MM.1S (cell line): ENCODE results near the gene SEPHS2.
"Not testable (repeated sequence)": the region's sequence is repeated elsewhere in the genome, so short reads cannot be mapped to it uniquely, and the experiment has no call there.

Experiments
- DNase-seq: peaks from one replicate; pipeline ENCODE4 v3.0.0-alpha.2; 2015
- H2AFZ ChIP-seq: fragments of 300-600 bp; sonication (generic); 2 replicates; pipeline ENCODE4 v1.6.0; 2016; ENCODE audit warnings: antibody characterized with exemption, low read length
- H3F3A ChIP-seq: fragments of 300-600 bp; sonication (generic); 2 replicates; pipeline ENCODE4 v1.6.1; 2016; ENCODE audit warnings: mild to moderate bottlenecking, antibody characterized with exemption, low read length, moderate library complexity, mixed read lengths; ENCODE audit not compliant: insufficient read depth
- H3K27ac ChIP-seq: fragments of 300-600 bp; sonication (generic); 2 replicates; pipeline ENCODE4 v1.5.1; 2016; ENCODE audit warnings: mild to moderate bottlenecking, low read length
- H3K27me3 ChIP-seq: fragments of 300-600 bp; sonication (generic); replicated peaks from 2 replicates; pipeline ENCODE4 v1.6.0; 2016; ENCODE audit warnings: low read length; ENCODE audit not compliant: insufficient read depth
- H3K36me3 ChIP-seq: fragments of 300-600 bp; sonication (generic); replicated peaks from 2 replicates; pipeline ENCODE4 v1.6.1; 2016; ENCODE audit warnings: mild to moderate bottlenecking, low read length, mixed read lengths; ENCODE audit not compliant: insufficient read depth
- H3K4me1 ChIP-seq: fragments of 300-600 bp; sonication (generic); 2 replicates; pipeline ENCODE4 v1.6.1; 2016; ENCODE audit warnings: low read length, mixed read lengths
- H3K4me2 ChIP-seq: fragments of 300-600 bp; sonication (generic); 2 replicates; pipeline ENCODE4 v1.6.0; 2016; ENCODE audit warnings: low read depth, low read length
- H3K4me3 ChIP-seq: fragments of 300-600 bp; sonication (generic); 2 replicates; pipeline ENCODE4 v1.5.1; 2016; ENCODE audit warnings: low read length, mixed read lengths
- H3K79me2 ChIP-seq: fragments of 300-600 bp; sonication (generic); 2 replicates; pipeline ENCODE4 v1.6.1; 2016; ENCODE audit warnings: mixed run types, low read length, mixed read lengths
- H3K9ac ChIP-seq: fragments of 300-600 bp; sonication (generic); 2 replicates; pipeline ENCODE4 v1.6.1; 2016; ENCODE audit warnings: low read length, mixed read lengths
- H3K9me2 ChIP-seq: fragments of 300-600 bp; sonication (generic); replicated peaks from 2 replicates; pipeline ENCODE4 v1.6.1; 2016; ENCODE audit warnings: mild to moderate bottlenecking, low read length, mixed read lengths; ENCODE audit not compliant: insufficient read depth
- H3K9me3 ChIP-seq: fragments of 300-600 bp; sonication (generic); replicated peaks from 2 replicates; pipeline ENCODE4 v1.6.1; 2016; ENCODE audit warnings: mild to moderate bottlenecking, low read length, mixed read lengths; ENCODE audit not compliant: insufficient read depth
- H4K20me1 ChIP-seq: fragments of 300-600 bp; sonication (generic); 2 replicates; pipeline ENCODE4 v1.6.1; 2016; ENCODE audit warnings: mild to moderate bottlenecking, low read length, moderate library complexity, mixed read lengths; ENCODE audit not compliant: insufficient read depth
- EZH2 ChIP-seq: fragments of 300-600 bp; sonication (generic); optimal IDR thresholded peaks from 2 replicates; pipeline ENCODE3; 2017; ENCODE audit warnings: low read depth, mild to moderate bottlenecking, antibody characterized with exemption, low read length, mixed read lengths
- EZH2phosphoT487 ChIP-seq: fragments of 300-600 bp; sonication (generic); IDR thresholded peaks from 2 replicates; pipeline ENCODE4 v1.6.1; 2018; ENCODE audit warnings: antibody characterized with exemption, low read length
- TF ChIP-seq, protein P1 (sequence below): fragments of 300-600 bp; sonication (generic); IDR thresholded peaks from 2 replicates; pipeline ENCODE4 v1.5.1; 2016; ENCODE audit warnings: antibody characterized with exemption, low read length, mixed read lengths

SEPHS2 gene

DNA sequence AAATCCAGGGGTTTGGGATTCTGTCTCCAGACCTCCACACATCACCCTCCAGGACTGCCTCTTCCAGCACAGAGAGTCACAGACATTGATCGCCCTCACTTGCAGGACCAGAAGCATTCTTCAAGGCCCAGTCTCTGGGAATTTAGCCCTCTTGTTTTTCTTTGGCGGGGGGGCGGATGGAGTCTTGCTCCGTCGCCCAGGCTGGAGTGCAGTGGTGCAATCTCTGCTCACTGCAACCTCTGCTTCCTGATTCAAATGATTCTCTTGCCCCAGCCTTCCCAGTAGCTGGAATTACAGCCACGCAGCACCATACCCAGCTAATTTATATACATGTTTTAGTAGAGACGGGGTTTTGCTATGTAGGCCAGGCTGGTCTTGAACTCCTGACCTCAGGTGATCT is 18.4 kb upstream of the SEPHS2 start:
- Histone ChIP-seq H3K4me1 (no peaks in the 10 kb centered on the region), H3K9me2 (no peaks in the 10 kb centered on the region), H4K20me1 (no peaks in the 10 kb centered on the region), H3K79me2 (no peaks in the 10 kb centered on the region), H2AFZ (no peak overlapping the region), H3K4me3 (no peak overlapping the region), H3K27ac (no peak overlapping the region), H3K27me3 (no peaks in the 10 kb centered on the region), H3K9me3 (no peaks in the 10 kb centered on the region), H3K36me3 (no peaks in the 10 kb centered on the region), H3K9ac (no peak overlapping the region), H3F3A (no peaks in the 10 kb centered on the region), H3K4me2 (no peak overlapping the region)
- TF ChIP-seq, protein P1, sequence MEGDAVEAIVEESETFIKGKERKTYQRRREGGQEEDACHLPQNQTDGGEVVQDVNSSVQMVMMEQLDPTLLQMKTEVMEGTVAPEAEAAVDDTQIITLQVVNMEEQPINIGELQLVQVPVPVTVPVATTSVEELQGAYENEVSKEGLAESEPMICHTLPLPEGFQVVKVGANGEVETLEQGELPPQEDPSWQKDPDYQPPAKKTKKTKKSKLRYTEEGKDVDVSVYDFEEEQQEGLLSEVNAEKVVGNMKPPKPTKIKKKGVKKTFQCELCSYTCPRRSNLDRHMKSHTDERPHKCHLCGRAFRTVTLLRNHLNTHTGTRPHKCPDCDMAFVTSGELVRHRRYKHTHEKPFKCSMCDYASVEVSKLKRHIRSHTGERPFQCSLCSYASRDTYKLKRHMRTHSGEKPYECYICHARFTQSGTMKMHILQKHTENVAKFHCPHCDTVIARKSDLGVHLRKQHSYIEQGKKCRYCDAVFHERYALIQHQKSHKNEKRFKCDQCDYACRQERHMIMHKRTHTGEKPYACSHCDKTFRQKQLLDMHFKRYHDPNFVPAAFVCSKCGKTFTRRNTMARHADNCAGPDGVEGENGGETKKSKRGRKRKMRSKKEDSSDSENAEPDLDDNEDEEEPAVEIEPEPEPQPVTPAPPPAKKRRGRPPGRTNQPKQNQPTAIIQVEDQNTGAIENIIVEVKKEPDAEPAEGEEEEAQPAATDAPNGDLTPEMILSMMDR: no peak
- TF ChIP-seq EZH2: no peak
- no peak for TF ChIP-seq EZH2phosphoT487
- no peak for DNase-seq

DNA sequence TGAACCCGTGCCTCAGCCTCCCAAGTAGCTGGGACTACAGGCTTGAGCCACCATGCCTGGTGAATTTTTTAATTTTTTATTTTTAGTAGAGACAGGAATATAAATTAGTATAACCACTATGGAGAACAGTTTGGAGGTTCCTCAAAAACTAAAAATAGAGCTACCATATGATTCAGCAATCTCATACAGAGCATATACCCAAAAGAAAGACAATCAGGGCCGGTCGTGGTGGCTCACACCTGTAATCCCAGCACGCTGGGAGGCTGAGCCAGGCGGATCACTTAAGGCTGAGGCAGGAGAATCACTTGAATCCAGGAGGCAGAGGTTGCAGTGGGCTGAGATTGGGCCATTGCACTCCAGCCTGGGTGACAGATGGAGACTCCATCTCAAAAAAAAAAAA is 15.8 kb upstream of the SEPHS2 start:
- not testable (repeated sequence) for H3K4me3 ChIP-seq, H3K4me1 ChIP-seq, H3K36me3 ChIP-seq, H3K9me2 ChIP-seq, H4K20me1 ChIP-seq, H3K27ac ChIP-seq, DNase-seq, H3K9ac ChIP-seq, H3K4me2 ChIP-seq, H3F3A ChIP-seq, H2AFZ ChIP-seq, H3K9me3 ChIP-seq, H3K79me2 ChIP-seq, H3K27me3 ChIP-seq

DNA sequence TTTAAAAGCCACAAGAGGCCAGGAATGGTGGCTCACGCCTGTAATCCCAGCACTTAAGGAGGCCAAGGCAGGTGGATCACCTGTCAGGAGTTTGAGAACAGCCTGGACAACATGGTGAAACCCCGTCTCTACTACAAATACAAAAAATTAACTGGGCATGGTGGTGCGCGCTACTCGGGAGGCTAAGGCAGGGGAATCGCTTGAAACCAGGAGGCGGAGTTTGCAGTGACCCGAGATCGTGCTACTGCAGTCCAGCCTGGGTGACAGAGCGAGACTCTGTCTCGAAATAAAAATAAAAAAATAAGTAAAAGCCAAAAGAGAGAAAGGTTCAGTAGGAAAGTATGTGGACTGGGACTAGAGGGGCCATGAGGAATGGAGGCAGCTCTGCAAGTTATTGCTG is 13.8 kb upstream of the SEPHS2 start:
- H3K4me3 ChIP-seq: no peak overlapping the region
- DNase-seq: no peak

More for the DNA sequence above, 13.8 kb upstream of the SEPHS2 start:
- Histone ChIP-seq H3K9me2 (no peaks in the 10 kb centered on the region), H4K20me1 (no peaks in the 10 kb centered on the region), H3K79me2 (no peaks in the 10 kb centered on the region), H3F3A (no peaks in the 10 kb centered on the region), H3K4me1 (no peaks in the 10 kb centered on the region), H3K36me3 (no peaks in the 10 kb centered on the region), H3K9me3 (no peaks in the 10 kb centered on the region), H3K4me2 (no peak overlapping the region), H3K27ac (no peak overlapping the region), H2AFZ (no peak overlapping the region), H3K27me3 (no peaks in the 10 kb centered on the region), H3K9ac (no peak overlapping the region)
- TF ChIP-seq EZH2 (no peak), EZH2phosphoT487 (no peak)
- TF ChIP-seq, protein P1: no peak
